Endothelial cell of umbilical vein (primary cell): Measurements from ENCODE around the gene ANKRD44. TPM values are rescaled to one million over a fixed set of nuclear protein-coding genes. Genes with fewer than 3 reads are reported as not detected.
A peak's percentile ranks its signal among the peaks of the same experiment; 100 is the strongest.

ENCODE experiments used
- BruUV-seq: library from RNA; stranded (reverse); fragments of 400-500 nt; replicated peaks from 2 replicates; lab custom pipeline; 2021; lab: Mats Ljungman, UMichigan
- CTCF ChIA-PET: fragments of 300-600, 350-600 bp; sonication (Branson Sonifier 250); formaldehyde crosslinking; loops from one replicate; lab custom pipeline; 2021; ENCODE audit warnings: antibody characterized with exemption, inconsistent platforms; lab: Charles Lee
- POLR2A ChIA-PET: fragments of 300-600, 350-600 bp; sonication (Branson Sonifier 250); formaldehyde crosslinking; loops from one replicate; lab custom pipeline; 2021; ENCODE audit warnings: antibody characterized with exemption, inconsistent platforms; lab: Charles Lee
- DNase-seq: peaks from one replicate; pipeline ENCODE4 v3.0.0-alpha.2; 2011; ENCODE audit warnings: low read depth, low spot score
- FAIRE-seq: peaks from 2 replicates; lab custom pipeline; 2011; peaks lifted over from hg19 to GRCh38; lab: Jason Lieb, UNC
- H2AFZ ChIP-seq: 2 replicates; pipeline ENCODE4 v1.6.0; 2012; ENCODE audit warnings: low read depth, low read length, control low read depth, inconsistent platforms
- H3K27ac ChIP-seq: 2 replicates; pipeline ENCODE4 v1.5.1; 2011; ENCODE audit warnings: low read depth, mild to moderate bottlenecking, control low read depth, low read length, moderate library complexity; ENCODE audit not compliant: insufficient read depth
- H3K27me3 ChIP-seq, 2 experiments: 2 replicates each; pipeline versions ENCODE4 v1.6.0 to v1.6.1; 2011; ENCODE audit warnings: low read length in 2 of 2, mixed read lengths in 1 of 2; ENCODE audit not compliant: control insufficient read depth in 2 of 2, insufficient read depth in 2 of 2
- H3K36me3 ChIP-seq, 2 experiments: 2 replicates in 1 of 2; 3 replicates in 1 of 2; pipeline ENCODE4 v1.5.1; 2011; ENCODE audit warnings: low read length in 2 of 2, mild to moderate bottlenecking in 1 of 2, moderate library complexity in 1 of 2; ENCODE audit not compliant: control insufficient read depth in 2 of 2, insufficient read depth in 2 of 2; ENCODE audit errors: extremely low read depth in 1 of 2
- H3K4me1 ChIP-seq: 3 replicates; pipeline ENCODE4 v1.5.1; 2011; ENCODE audit warnings: mild to moderate bottlenecking, low read length; ENCODE audit not compliant: control insufficient read depth, insufficient read depth; ENCODE audit errors: extremely low read depth
- H3K4me2 ChIP-seq: 2 replicates; pipeline ENCODE4 v1.6.1; 2011; ENCODE audit warnings: low read length, control low read depth, mixed read lengths; ENCODE audit not compliant: insufficient read depth
- H3K4me3 ChIP-seq, 3 experiments: fragments of 200-600 bp in 1 of 3; sonication (generic), shearing (Covaris generic) in 1 of 3; replicated peaks in 1 of 3; 2 replicates each; pipeline ENCODE4 v1.5.1; 2011 to 2016; ENCODE audit warnings: control low read depth in 3 of 3, low read length in 3 of 3, mild to moderate bottlenecking in 2 of 3, inconsistent platforms in 1 of 3, low read depth in 1 of 3, moderate library complexity in 1 of 3; ENCODE audit not compliant: insufficient read depth in 1 of 3
- H3K79me2 ChIP-seq: 2 replicates; pipeline ENCODE4 v1.6.0; 2012; ENCODE audit warnings: low read length, inconsistent platforms; ENCODE audit not compliant: control insufficient read depth, insufficient read depth
- H3K9ac ChIP-seq: replicated peaks from 2 replicates; pipeline ENCODE3; 2011; ENCODE audit warnings: low read length, control low read depth; ENCODE audit not compliant: insufficient read depth; ENCODE audit errors: extremely low read depth
- H3K9me1 ChIP-seq: replicated peaks from 3 replicates; pipeline ENCODE4 v1.6.0; 2011; ENCODE audit warnings: mild to moderate bottlenecking, low read length; ENCODE audit not compliant: control insufficient read depth, insufficient read depth; ENCODE audit errors: extremely low read depth
- H3K9me3 ChIP-seq: replicated peaks from 2 replicates; pipeline ENCODE4 v1.5.1; 2012; ENCODE audit warnings: low read length, inconsistent platforms; ENCODE audit not compliant: control insufficient read depth, insufficient read depth
- H4K20me1 ChIP-seq: replicated peaks from 2 replicates; pipeline ENCODE3; 2011; ENCODE audit warnings: mild to moderate bottlenecking, low read length; ENCODE audit not compliant: control insufficient read depth, insufficient read depth; ENCODE audit errors: extremely low read depth
- CTCF ChIP-seq, 2 donors: IDR thresholded peaks; 1 replicate in 1 of 2; 2 replicates in 1 of 2; pipeline ENCODE4 v1.5.1; 2011; ENCODE audit warnings: low read length in 2 of 2, mild to moderate bottlenecking in 2 of 2, moderate library complexity in 2 of 2, control low read depth in 1 of 2, inconsistent platforms in 1 of 2, low read depth in 1 of 2; ENCODE audit not compliant: insufficient read depth in 1 of 2; ENCODE audit errors: extremely low read depth in 1 of 2
- EZH2 ChIP-seq: IDR thresholded peaks from 2 replicates; pipeline ENCODE4 v1.6.1; 2012; ENCODE audit warnings: borderline replicate concordance, low read depth, mild to moderate bottlenecking, moderate library complexity, low read length, inconsistent platforms; ENCODE audit not compliant: severe bottlenecking
- GATA2 ChIP-seq: IDR thresholded peaks from 2 replicates; pipeline ENCODE4 v1.7.0; 2011; ENCODE audit warnings: low read depth, mild to moderate bottlenecking, moderate library complexity, mixed read lengths, low read length; ENCODE audit not compliant: insufficient read length, insufficient read depth
- JUN ChIP-seq: IDR thresholded peaks from 2 replicates; pipeline ENCODE4 v1.6.1; 2011; ENCODE audit warnings: borderline replicate concordance, low read depth; ENCODE audit not compliant: insufficient read length, insufficient read depth
- MAX ChIP-seq: IDR thresholded peaks from 2 replicates; pipeline ENCODE4 v1.6.1; 2011; ENCODE audit not compliant: insufficient read depth, insufficient read length
- POLR2A ChIP-seq: IDR thresholded peaks from 2 replicates; pipeline ENCODE4 v1.6.1; 2012; ENCODE audit warnings: low read depth, mild to moderate bottlenecking, control low read depth, low read length
- POLR2AphosphoS5 ChIP-seq: IDR thresholded peaks from 2 replicates; pipeline ENCODE4 v1.6.1; 2012; ENCODE audit warnings: low read depth, mild to moderate bottlenecking, control low read depth, low read length, moderate library complexity; ENCODE audit not compliant: insufficient read depth
- dilution Hi-C: fragments of 300-500 bp; cut with MboI; formaldehyde crosslinking; loops from one replicate; pipeline ENCODE4 v1.15.0; 2019; ENCODE audit warnings: low sequenced_read_pairs; ENCODE audit not compliant: extremely low pct_ligation_motif_present
- intact Hi-C: fragments of 100-400 bp; cut with micrococcal nuclease; formaldehyde crosslinking; loops from one replicate; pipeline ENCODE4 v1.10.0; 2022
- polyA plus RNA-seq, 4 experiments: library from polyadenylated mRNA; depleted of rRNA in 3 of 4; stranded (reverse) in 3 of 4; unstranded in 1 of 4; fragments of >200 nt; gene quantifications; 2 replicates each; pipeline versions ENCODE4 v1.2.1 to v1.2.3, GENCODE V29; 2011 to 2012; ENCODE audit warnings: missing spikeins in 1 of 4
- total RNA-seq: library from RNA; stranded (reverse); gene quantifications from 2 replicates; pipeline ENCODE4 v1.2.3, GENCODE V29; 2021

ANKRD44 gene
- total and polyA plus RNA-seq, 2 donors (not counting 3 experiments of a cell fraction or from before 2014, with no cell fraction given), result 3.4 to 6.1 TPM

GRCh38 chr2:196988639-196989038 lies 321.9 kb downstream of the ANKRD44 start:
- dilution Hi-C loops, result no loop called here
- intact Hi-C loops, result loop anchor here (1.0 to 2.0 kb wide), 4 partner anchors 22 to 170 kb away; partner anchors contain the start of gene PGAP1
- ChIA-PET CTCF (interaction anchor here (0.9 to 1.8 kb wide), 6 partner anchors 15 to 238 kb away, joined by 3 to 9 read pairs (median 3); partner anchors contain the start of gene PGAP1), POLR2A (no interaction called here)
- TF ChIP-seq POLR2A (no peak), EZH2 (no peak), GATA2 (no peak), POLR2AphosphoS5 (no peak), CTCF (IDR thresholded peaks at IDR 0.05; ENCODE audit: extremely low read depth in 1 of 2, insufficient read depth in 1 of 2, low read depth in 1 of 2, low read length in 2 of 2) (no peak), MAX (no peak), JUN (no peak)
- Histone ChIP-seq H3K4me1 (peaks cover 18% of the 10 kb centered on the region), H3K79me2 (no peaks in the 10 kb centered on the region), H4K20me1 (no peaks in the 10 kb centered on the region), H3K27me3 (no peaks in the 10 kb centered on the region), H3K9me3 (no peaks in the 10 kb centered on the region), H2AFZ (peak overlapping the region; percentile 81), H3K27ac (peak overlapping the region; percentile 93), H3K9me1 (no peaks in the 10 kb centered on the region), H3K36me3 (no peaks in the 10 kb centered on the region), H3K4me2 (peak overlapping the region; percentile 71), H3K4me3 (no peak overlapping the region), H3K9ac (peak overlapping the region; percentile 88)
- DNase-seq, result no peak
- FAIRE-seq, result no peak
- no TSS peak for BruUV-seq
